Measurements from ENCODE around the gene SGO2. TPM values are rescaled to one million over a fixed set of nuclear protein-coding genes. Genes with fewer than 3 reads are reported as not detected.

The SGO2 gene
- total RNA-seq, 1 experiment from 2014 or later: 25.4 TPM

- ATAC-seq: no peak
- no peaks in the 10 kb centered on the region for H4K20me1 ChIP-seq (ENCODE audit: insufficient read depth)
- RAD21 ChIA-PET (ENCODE audit: low non-redundant PET in 1 of 2, low total read pairs in 2 of 2, uncharacterized antibody in 2 of 2, unreplicated experiment in 2 of 2): no interaction called here
- peaks cover 0 to 11% of the 10 kb centered on the region in 2 experiments; a peak in 1 of 4 replicates for H3K36me3 ChIP-seq (ENCODE audit: control insufficient read depth in 1 of 2, insufficient read depth in 2 of 2, low read length in 2 of 2)
- no peaks in the 10 kb centered on the region for H3K9me2 ChIP-seq (ENCODE audit: insufficient read depth)
- H3K27ac ChIP-seq (ENCODE audit: low read depth, low read length): no peak overlapping the region
- H3K9ac ChIP-seq (ENCODE audit: low read length): no peak overlapping the region
- H3K79me2 ChIP-seq (ENCODE audit: insufficient read depth, low read length): peaks cover 3% of the 10 kb centered on the region; the same call in 1 of the 2 replicates
- no TSS peak for BruUV-seq (replicated peaks)
- no peaks in the 10 kb centered on the region for H3K4me1 ChIP-seq (ENCODE audit: control insufficient read depth in 1 of 2, insufficient read depth in 2 of 2, low read length in 2 of 2)
- H3K27me3 ChIP-seq (ENCODE audit: insufficient read depth, low read length): no peaks in the 10 kb centered on the region
- intact Hi-C loops (cut with micrococcal nuclease): loop anchor here (1.0 to 5.0 kb wide), 2 partner anchors 81 to 127 kb away; no protein-coding TSS in a partner anchor
- no peak overlapping the region for H3K4me2 ChIP-seq (ENCODE audit: low read length)
- CTCF ChIA-PET: interaction anchor here (0.6 to 1.2 kb wide), 3 partner anchors 102 to 130 kb away, joined by 4 to 6 read pairs (median 4); no protein-coding TSS in a partner anchor
- H2AFZ ChIP-seq (ENCODE audit: low read depth, low read length, poor library complexity, severe bottlenecking): no peak overlapping the region
- DNase-seq (ENCODE audit: low read depth, low spot score): no peak
- no peaks in the 10 kb centered on the region for H3K9me3 ChIP-seq (ENCODE audit: control insufficient read depth in 1 of 2, insufficient read depth in 1 of 2, low read depth in 1 of 2, low read length in 2 of 2)
- TF ChIP-seq TCF7L2 (IDR thresholded peaks at IDR 0.05; ENCODE audit: borderline replicate concordance, extremely low read depth, insufficient read depth, insufficient read length) (no peak), SIN3A (IDR thresholded peaks at IDR 0.05; ENCODE audit: low read depth) (no peak), REST (IDR thresholded peaks at IDR 0.05; ENCODE audit: low read depth) (no peak), CTCF (IDR thresholded peaks at IDR 0.05 in 2 of 3, conservative IDR thresholded peaks at IDR 0.05 in 1 of 3; ENCODE audit: borderline replicate concordance in 1 of 3, insufficient read depth in 1 of 3, low read depth in 2 of 3, low read length in 2 of 3) (peak; percentile 34 to 56 (median 53); a peak in 4 of 6 replicates), RAD21 (IDR thresholded peaks at IDR 0.05; ENCODE audit: low read depth) (peak; percentile 49), SP1 (IDR thresholded peaks at IDR 0.05; ENCODE audit: low read depth) (no peak), MAX (IDR thresholded peaks at IDR 0.05) (no peak), ZFX (IDR thresholded peaks at IDR 0.05) (no peak), EZH2 (IDR thresholded peaks at IDR 0.05) (no peak)
- POLR2A ChIA-PET: no interaction called here
- H3K4me3 ChIP-seq (replicated peaks in 1 of 2; ENCODE audit: low read depth in 1 of 2, low read length in 2 of 2): no peak overlapping the region
Observed at GRCh38 chr2:200575957-200576356, 50.0 kb downstream of the SGO2 start.
